PC-9 (cell line): ENCODE data around the gene LRRC1.

Experiments
- CTCF ChIP-seq: fragments of 200-600 bp; sonication (generic); conservative IDR thresholded peaks from 2 replicates; pipeline ENCODE4 v1.6.1; 2017; ENCODE audit warnings: mixed run types, antibody characterized with exemption, mild to moderate bottlenecking, moderate library complexity
- EZH2 ChIP-seq: fragments of 200-600 bp; sonication (generic); IDR thresholded peaks from 2 replicates; pipeline ENCODE4 v1.8.0; 2017; ENCODE audit warnings: antibody characterized with exemption, low read depth

- no peak for TF ChIP-seq CTCF
- no peak for TF ChIP-seq EZH2
Measured at GRCh38 chr6:53813096-53813495, 18.3 kb downstream of the LRRC1 start.
